Adipocyte (in vitro differentiated cells): Measurements from ENCODE around the gene ITPKA.

Experiments used
- DNase-seq: peaks from one replicate; pipeline ENCODE4 v3.0.0-alpha.2; 2015; ENCODE audit warnings: low read depth
- H3K27me3 ChIP-seq: replicated peaks from 2 replicates; pipeline ENCODE4 v1.7.0; 2013; ENCODE audit warnings: mild to moderate bottlenecking, low read length, moderate library complexity; ENCODE audit not compliant: control insufficient read depth, insufficient read depth
- H3K36me3 ChIP-seq: 2 replicates; pipeline ENCODE4 v1.7.0; 2013; ENCODE audit warnings: low read length, mild to moderate bottlenecking, moderate library complexity; ENCODE audit not compliant: control insufficient read depth, insufficient read depth, severe bottlenecking
- H3K4me1 ChIP-seq: 2 replicates; pipeline ENCODE4 v1.7.0; 2013; ENCODE audit warnings: mild to moderate bottlenecking, low read length, moderate library complexity; ENCODE audit not compliant: control insufficient read depth, insufficient read depth
- H3K4me3 ChIP-seq: 2 replicates; pipeline ENCODE4 v1.7.0; 2013; ENCODE audit warnings: mild to moderate bottlenecking, low read length, moderate library complexity
- H3K9ac ChIP-seq: 2 replicates; pipeline ENCODE4 v1.7.0; 2013; ENCODE audit warnings: mild to moderate bottlenecking, low read length, moderate library complexity
- H3K9me3 ChIP-seq: 2 replicates; pipeline ENCODE4 v1.7.0; 2013; ENCODE audit warnings: mild to moderate bottlenecking, low read length, moderate library complexity; ENCODE audit not compliant: control insufficient read depth

ITPKA gene

DNA sequence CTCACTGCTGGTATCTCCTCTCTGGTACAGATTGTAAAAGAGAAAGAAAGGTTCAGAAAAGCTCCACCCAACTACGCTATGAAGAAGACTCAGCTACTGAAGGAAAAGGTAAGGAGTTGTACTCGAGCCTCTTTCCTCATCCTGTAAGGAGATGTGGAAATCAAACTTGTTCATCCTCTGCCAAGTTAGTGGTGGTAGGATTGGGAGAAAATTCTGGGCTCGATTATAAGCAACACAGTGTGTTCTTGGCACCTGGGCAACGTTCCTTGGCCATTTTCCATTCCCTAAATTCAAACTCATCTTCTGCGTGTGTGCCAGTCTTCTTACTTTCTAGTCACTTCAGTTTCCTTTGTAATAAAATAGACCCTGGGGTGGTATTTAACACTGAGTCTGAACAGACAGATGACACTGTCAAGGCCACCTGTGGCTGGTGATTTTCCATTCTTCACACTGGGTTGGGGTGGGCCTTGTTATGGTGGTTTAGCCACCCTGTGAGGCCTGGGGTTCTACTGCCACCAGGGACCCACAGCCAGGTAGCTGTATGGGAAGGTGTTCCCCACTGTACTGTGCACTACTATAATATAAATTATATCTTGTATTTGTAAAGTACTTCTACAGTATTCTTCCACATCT lies 17.1 kb upstream of the ITPKA start:
- H3K4me1 ChIP-seq: peaks cover 20% of the 10 kb centered on the region
- H3K9me3 ChIP-seq: no peaks in the 10 kb centered on the region
- peak; percentile 10 for DNase-seq
- H3K36me3 ChIP-seq: peaks cover 85% of the 10 kb centered on the region
- H3K27me3 ChIP-seq: no peaks in the 10 kb centered on the region
- H3K9ac ChIP-seq: no peak overlapping the region
- no peak overlapping the region for H3K4me3 ChIP-seq

GRCh38 chr15:41480396-41481140 lies 13.1 kb upstream of the ITPKA start:
- no peak overlapping the region for H3K9ac ChIP-seq
- no peak overlapping the region for H3K4me3 ChIP-seq
- no peak for DNase-seq
- no peaks in the 10 kb centered on the region for H3K9me3 ChIP-seq
- peaks cover 74% of the 10 kb centered on the region for H3K36me3 ChIP-seq
- H3K4me1 ChIP-seq: peaks cover 20% of the 10 kb centered on the region
- no peaks in the 10 kb centered on the region for H3K27me3 ChIP-seq

- Histone ChIP-seq H3K9me3 (no peaks in the 10 kb centered on the region), H3K27me3 (no peaks in the 10 kb centered on the region), H3K36me3 (peaks cover 57% of the 10 kb centered on the region), H3K9ac (no peak overlapping the region), H3K4me1 (peaks cover 5% of the 10 kb centered on the region), H3K4me3 (no peak overlapping the region)
- DNase-seq: no peak
Observed at GRCh38 chr15:41482110-41482877, 11.4 kb upstream of the ITPKA start.

DNA sequence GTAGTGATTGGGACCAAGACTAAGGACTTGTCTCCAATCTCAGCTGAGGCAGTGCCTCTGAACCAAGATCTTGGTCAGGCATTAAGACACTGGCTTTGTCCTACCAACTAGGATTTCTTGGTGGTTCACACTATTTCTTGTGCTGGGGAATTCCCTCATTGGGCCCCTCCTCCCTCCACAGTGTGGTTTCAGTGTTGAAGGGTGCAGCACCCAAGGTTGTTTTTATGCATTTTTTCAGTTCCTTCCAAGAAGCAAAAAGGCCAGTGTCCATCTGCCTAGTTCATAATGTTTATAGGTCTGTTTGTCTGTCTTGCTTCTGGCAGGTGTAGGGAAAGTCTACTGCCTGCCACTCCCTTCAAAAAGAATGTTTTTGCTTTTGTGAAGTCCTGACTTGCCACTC lies 10.6 kb upstream of the ITPKA start:
- Histone ChIP-seq H3K9ac (no peak overlapping the region), H3K4me3 (no peak overlapping the region), H3K4me1 (no peaks in the 10 kb centered on the region), H3K9me3 (no peaks in the 10 kb centered on the region), H3K27me3 (no peaks in the 10 kb centered on the region), H3K36me3 (peaks cover 50% of the 10 kb centered on the region)
- no peak for DNase-seq

GRCh38 chr15:41483519-41483918 lies 10.2 kb upstream of the ITPKA start:
- H3K27me3 ChIP-seq: no peaks in the 10 kb centered on the region
- H3K4me3 ChIP-seq: no peak overlapping the region
- peaks cover 46% of the 10 kb centered on the region for H3K36me3 ChIP-seq

DNA sequence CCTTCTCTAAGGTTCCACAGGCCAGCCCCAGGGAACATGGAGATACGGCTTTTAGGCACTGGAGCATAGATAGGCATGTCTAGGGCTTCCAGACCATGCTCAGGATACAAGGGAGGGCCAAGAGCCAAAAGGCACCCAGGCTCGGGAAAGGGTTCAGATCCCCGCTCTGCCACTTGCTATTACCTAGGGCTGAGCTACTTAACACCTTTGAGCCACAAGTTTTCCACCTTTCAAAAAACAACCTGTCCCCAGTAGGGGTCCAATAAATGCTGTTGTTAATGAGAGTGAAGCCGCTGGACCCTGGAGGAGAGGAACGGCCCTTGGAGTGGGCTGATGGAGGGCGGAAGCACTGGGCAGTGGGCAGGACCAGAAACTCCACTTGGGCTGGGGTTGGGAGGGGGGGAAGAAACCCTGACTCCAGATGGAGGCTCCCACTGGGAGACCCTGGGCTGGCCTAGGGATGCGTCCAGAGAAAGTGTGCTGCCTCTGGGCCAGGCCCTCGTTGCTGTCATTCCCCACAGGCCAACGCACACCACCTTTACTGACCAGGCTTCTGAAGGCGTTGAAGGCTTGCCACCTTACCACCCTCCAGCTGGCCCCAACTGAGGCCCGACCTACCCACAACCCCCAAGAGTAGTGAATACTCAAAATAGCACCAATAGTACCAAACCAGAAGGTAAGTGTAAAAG lies 8.6 kb upstream of the ITPKA start:
- no peak overlapping the region for H3K4me3 ChIP-seq
- H3K36me3 ChIP-seq: peaks cover 31% of the 10 kb centered on the region
- no peaks in the 10 kb centered on the region for H3K4me1 ChIP-seq
- H3K9ac ChIP-seq: no peak overlapping the region
- DNase-seq: no peak
- H3K27me3 ChIP-seq: no peaks in the 10 kb centered on the region
- H3K9me3 ChIP-seq: no peaks in the 10 kb centered on the region

More at GRCh38 chr15:41483519-41483918, 10.2 kb upstream of the ITPKA start:
- Histone ChIP-seq H3K9ac (no peak overlapping the region), H3K4me1 (no peaks in the 10 kb centered on the region), H3K9me3 (no peaks in the 10 kb centered on the region)
- DNase-seq: no peak

- peaks cover 4% of the 10 kb centered on the region for H3K4me1 ChIP-seq
- peaks cover 19% of the 10 kb centered on the region for H3K36me3 ChIP-seq
- no peak overlapping the region for H3K4me3 ChIP-seq
- H3K27me3 ChIP-seq: peaks cover 3% of the 10 kb centered on the region
- DNase-seq: no peak
- no peak overlapping the region for H3K9ac ChIP-seq
- H3K9me3 ChIP-seq: no peaks in the 10 kb centered on the region
Observed at GRCh38 chr15:41486286-41486685, 7.4 kb upstream of the ITPKA start.

DNA sequence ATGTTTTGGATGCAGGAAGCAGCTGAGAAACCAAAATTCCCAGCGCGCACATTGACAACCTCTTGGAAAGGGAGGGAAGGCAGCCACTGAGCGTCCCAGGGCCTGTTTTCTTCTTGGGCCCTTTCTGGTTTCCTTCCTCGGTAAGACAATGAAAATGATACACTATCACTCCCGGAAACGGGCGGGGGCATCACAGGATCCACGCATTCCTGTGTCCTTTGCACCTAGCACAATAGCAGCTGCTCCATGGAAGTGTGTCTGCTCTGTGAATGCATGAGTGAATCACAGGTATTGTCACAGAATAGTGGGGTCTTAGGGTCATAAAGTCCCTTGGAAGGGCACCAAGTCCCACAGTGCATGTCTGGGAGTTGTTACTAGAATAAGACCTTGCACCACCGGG lies 6.3 kb upstream of the ITPKA start:
- H3K36me3 ChIP-seq: peaks cover 8% of the 10 kb centered on the region

DNA sequence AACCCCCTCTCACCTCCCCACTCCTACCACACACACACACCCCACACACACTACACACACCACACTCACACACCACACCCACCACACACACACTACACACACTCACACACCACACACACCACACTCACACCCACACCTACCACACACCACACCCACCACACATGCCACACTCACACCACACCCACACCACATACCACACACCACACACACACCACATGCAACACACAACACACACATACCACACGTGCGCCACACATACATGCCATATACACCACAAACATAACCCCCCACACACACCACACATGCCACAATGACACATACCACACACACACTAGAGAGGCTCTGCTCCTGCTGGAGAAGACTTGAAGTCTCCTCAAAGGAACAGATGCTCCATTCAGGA lies 5.9 kb upstream of the ITPKA start:
- Histone ChIP-seq H3K9me3 (no peaks in the 10 kb centered on the region), H3K4me3 (no peak overlapping the region), H3K36me3 (peaks cover 4% of the 10 kb centered on the region), H3K27me3 (peaks cover 14% of the 10 kb centered on the region), H3K4me1 (peaks cover 8% of the 10 kb centered on the region), H3K9ac (no peak overlapping the region)
- DNase-seq: no peak

More for the DNA sequence above, 6.3 kb upstream of the ITPKA start:
- H3K4me1 ChIP-seq: peaks cover 4% of the 10 kb centered on the region
- peaks cover 10% of the 10 kb centered on the region for H3K27me3 ChIP-seq
- no peak overlapping the region for H3K9ac ChIP-seq
- no peak overlapping the region for H3K4me3 ChIP-seq
- DNase-seq: no peak
- no peaks in the 10 kb centered on the region for H3K9me3 ChIP-seq

GRCh38 chr15:41489641-41490040 lies 4.0 kb upstream of the ITPKA start:
- DNase-seq: no peak

GRCh38 chr15:41490355-41490754 lies 3.3 kb upstream of the ITPKA start:
- peak; percentile 92 for DNase-seq
- H3K27me3 ChIP-seq: peaks cover 21% of the 10 kb centered on the region

More at GRCh38 chr15:41489641-41490040, 4.0 kb upstream of the ITPKA start:
- Histone ChIP-seq H3K27me3 (peaks cover 15% of the 10 kb centered on the region), H3K9me3 (no peaks in the 10 kb centered on the region), H3K9ac (no peak overlapping the region), H3K4me3 (no peak overlapping the region), H3K4me1 (peaks cover 14% of the 10 kb centered on the region), H3K36me3 (no peaks in the 10 kb centered on the region)

More at GRCh38 chr15:41490355-41490754, 3.3 kb upstream of the ITPKA start:
- no peak overlapping the region for H3K4me3 ChIP-seq
- no peaks in the 10 kb centered on the region for H3K36me3 ChIP-seq
- H3K9me3 ChIP-seq: no peaks in the 10 kb centered on the region
- no peak overlapping the region for H3K9ac ChIP-seq
- peaks cover 14% of the 10 kb centered on the region for H3K4me1 ChIP-seq
